ENCODE data around the gene DNAH8.

The DNAH8 gene

DNA sequence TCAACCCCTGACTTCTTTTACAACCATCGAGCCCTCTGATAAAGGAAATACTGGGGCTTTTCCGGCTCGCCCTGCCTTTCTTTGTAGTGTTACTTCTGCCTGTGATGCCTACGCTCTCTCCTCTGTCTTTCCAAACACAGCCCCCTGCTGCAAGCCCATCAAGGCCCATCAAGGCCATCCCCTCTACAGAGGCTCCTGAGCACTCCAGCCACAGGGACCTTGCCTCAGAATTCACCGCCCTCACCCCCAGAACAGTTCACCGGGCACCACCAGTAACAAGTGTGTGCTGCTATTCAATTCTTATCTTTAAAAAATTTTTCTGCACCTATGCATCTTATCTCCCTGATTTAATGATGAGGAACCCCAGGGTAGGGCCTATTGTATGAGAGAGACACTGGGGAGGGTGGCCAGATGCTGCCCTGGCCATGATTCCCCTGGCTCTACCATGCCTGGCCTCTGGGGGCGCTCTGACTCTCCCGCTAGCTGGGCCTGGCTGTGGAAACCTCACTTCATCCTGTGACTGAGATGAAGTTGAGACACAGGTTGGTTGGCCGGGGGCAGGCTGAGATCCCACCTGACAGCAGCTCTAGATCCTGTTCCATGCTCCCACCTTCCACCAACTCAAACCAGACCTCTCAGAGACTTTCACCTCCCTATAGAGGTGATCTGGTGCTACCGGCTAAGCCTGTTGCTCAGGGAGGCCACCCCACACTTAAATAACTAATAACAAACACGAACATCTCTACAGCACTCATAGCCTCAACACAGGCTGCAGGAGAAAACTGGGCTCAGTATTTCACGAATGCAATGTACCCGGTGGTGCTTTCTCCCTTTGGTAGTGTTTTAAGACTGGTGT is 314.3 kb downstream of the DNAH8 start:
- no peak for DNase-seq

DNA sequence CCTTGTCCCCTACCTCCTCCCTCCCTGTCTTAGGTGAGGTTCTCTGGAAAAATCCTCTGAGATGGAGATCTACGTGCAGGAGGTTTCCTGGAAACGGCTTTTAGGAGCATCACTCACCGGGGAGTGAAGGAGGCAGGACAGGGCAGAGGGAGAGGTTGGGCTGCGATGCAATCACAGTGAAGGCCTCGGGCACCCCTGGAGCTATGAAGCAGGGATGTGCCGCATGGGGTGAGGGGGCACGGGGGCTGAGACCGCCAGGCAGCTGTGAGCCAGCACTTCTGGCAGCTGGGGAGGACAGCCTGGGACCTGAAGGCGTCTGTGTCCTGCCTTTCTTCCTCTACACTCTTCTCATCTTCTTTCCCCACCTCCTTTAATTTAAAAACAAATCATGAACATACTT is 320.6 kb downstream of the DNAH8 start:
- DNase-seq, result no peak

- DNase-seq, result no peak
These were observed 322.0 kb downstream of the DNAH8 start for GRCh38 chr6:39037082-39037508.

GRCh38 chr6:39037707-39038106 is 322.6 kb downstream of the DNAH8 start:
- no peak for DNase-seq

DNA sequence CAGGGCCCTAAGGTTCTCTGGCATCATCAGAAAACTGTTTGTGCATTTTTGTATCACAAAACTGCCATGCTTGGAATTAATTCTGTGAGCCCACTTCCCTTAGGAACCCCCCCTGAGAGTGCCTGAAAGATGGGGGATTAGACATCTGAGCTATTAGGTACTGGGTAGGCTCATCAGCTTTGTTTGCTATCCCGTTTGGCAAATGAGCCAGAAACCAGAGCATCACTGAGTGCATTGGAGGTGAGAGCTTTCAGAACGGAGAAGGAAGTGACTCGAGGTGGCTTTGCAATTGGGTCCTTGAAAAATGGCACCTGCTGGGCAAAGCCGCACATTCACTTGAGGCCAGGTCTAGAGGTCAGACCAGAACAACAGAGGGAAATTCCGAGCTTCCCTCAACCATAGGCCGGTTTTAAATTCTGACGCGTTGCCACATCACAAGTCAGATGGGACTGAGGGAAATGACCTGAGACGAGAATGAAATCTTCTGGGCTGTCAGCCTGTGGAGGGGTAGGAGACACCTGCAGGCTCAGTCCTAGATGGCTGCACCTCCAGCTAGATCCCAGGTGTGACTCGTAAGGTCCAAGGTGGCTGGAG is 325.1 kb downstream of the DNAH8 start:
- no peak for DNase-seq

GRCh38 chr6:39041072-39041471 is 326.0 kb downstream of the DNAH8 start:
- DNase-seq, result no peak

DNA sequence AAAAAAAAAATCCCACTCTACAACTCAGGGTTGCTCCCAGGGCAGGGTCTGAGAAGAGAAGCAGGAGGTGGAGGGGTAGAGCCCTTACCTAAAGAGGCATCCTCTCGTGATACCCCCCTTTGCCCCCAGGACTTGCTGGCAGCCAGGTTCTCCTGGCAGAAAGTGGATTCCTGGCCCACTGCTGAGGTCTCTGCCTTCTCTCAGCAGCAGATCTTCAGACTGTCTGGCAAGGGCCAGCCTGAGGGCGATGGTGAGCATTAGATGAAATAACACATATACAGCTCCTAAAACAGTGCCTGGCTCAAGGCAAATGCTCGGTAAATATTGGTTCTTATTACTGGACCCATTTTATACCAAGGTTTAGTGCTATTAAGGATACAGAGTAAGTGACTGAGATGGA is 328.7 kb downstream of the DNAH8 start:
- DNase-seq, result no peak

GRCh38 chr6:39044181-39044580 is 329.1 kb downstream of the DNAH8 start:
- DNase-seq, result no peak

- no peak for DNase-seq
These were observed 332.6 kb downstream of the DNAH8 start for GRCh38 chr6:39047434-39048327.

DNA sequence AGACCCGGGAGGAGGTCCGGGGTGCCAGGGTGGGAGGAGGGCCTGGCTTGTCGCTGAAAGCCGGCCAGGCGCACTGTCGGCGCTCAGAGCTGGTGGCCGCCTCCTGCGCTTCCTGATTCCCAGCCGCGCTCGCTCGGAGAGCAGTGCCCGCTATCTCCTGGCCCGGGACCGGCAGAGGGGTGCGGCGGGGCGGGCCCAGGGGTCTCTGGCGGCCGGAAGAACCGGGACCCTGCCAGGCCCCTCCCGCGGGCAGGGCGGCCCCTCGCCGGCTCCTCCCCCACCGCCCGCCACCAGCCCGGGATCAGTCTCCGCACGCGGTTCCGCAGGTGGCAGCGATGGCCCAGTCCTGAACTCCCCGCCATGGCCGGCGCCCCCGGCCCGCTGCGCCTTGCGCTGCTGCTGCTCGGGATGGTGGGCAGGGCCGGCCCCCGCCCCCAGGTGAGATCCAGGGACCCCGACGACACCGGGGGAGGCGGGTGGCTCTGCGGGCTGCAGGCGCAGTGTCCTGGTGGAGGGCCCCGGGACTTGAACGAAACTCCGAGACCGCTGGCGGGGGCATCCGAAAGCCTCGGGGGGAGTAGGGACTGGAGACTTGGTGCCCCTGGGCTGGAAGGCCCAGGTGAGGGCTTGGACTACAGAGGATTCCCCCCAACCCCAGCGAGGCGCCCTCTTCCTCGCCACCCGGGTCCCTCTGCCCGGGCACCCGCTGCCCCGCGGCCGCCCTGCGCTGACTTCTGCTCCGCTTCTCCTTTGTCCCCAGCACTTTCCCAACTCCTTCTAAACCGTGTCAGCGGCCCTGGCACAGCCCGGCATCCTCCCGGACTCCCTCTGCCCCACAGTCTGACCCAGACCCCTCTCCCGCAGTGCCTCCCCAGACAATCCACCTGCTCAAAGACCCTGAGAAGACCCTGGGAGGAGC is 333.6 kb downstream of the DNAH8 start, which contains the start of gene GLP1R:
Gene GLP1R (plus strand): TSS at position 301 of the 919 bp plus-strand sequence. CDS start 60 bp downstream, at position 361.
- no peak for DNase-seq

- no peak for DNase-seq
These were observed 334.6 kb downstream of the DNAH8 start for GRCh38 chr6:39049575-39050283.

- no peak for DNase-seq
These were observed 335.5 kb downstream of the DNAH8 start for GRCh38 chr6:39050453-39051112.

GRCh38 chr6:39051399-39052122 is 336.4 kb downstream of the DNAH8 start:
- no peak for DNase-seq

DNA sequence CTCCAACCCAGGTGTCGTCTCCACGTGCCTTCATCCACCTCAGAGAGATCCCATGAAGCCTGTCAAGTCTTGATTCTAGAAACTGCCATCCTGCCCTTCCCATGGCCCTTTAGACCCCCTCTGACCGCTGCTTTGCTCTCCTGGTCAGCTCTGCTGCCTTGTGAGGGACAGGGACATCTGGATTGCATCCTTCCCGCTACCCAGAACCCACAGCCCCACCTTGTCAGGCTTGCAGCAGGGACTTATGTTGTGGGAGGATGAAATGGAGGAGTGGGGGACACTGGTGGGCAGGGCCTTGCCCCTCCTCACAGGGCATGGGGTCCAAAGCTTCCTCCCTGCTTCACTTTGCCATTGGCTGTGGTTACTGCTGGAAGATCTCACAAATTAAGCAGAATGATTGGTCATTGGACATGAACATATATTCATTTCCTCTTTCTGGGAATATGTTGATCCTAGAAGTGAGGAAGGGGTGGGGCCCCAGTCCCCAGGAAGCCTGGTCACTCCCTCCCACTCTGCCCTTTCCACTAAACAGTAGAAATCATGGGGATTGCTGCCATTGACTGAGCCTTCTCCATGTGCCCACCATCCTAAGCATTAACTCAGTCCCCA is 338.0 kb downstream of the DNAH8 start:
- DNase-seq, result no peak

DNA sequence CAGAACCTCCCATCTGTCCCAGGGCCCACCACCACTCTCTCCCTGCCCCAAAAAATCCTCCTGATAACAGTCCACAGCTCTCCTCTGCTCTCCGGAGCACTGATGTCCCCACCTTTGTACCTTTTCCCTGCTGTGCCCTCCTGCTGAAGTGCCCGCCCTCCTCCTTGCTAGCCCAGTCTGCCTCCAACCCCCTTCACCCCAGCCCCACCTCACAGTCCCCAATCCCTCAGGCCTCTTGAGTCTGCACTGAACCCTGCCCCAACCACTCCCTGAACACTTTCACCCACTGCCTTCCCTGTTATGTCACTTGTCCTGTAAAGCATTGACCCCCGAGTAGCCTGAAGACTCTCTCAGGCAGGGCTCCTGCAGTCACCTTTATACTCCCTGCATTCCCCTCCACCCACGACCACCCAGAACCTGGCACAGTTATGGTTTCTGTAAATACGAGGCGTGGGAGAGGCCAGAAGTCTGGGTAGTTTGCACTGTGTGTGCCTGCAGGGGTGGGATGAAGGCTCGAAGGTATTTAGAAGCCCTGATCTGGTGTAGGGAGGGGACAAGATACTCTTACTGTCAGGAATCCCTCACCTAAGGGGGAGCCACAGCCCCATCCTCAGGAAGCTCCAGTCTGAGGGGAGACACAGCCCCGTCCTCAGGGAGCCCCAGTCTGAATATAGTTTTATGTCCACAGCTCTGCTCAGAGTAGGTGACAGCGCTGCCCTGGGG is 338.9 kb downstream of the DNAH8 start:
- no peak for DNase-seq

DNA sequence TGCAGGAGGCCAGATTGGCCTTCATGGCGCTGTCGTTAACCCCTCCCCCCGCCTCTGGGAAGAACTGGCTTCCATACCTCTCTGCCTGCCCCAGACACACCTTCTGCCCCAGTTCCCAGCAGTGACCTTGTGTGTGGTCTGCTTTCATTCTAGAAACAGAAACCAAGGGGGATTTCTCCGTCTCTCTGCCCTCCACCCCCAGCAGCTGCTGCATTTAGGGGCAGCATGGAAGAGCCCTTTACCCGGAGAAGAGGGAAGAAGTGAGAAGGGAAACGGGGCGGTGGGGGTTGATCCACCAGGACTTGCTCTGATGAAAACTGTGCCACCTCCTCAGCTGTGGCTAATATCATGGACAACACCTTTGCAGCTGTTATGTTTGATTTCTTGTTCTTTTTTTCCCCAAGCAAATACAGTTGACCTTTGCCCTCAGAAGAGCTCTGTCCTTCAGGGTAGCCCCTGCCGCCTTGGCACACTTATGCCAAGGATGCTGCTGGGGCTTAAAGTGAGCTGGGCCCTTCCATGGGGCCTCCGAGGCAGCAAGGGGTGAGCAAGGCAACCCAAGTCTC is 339.5 kb downstream of the DNAH8 start:
- no peak for DNase-seq

DNA sequence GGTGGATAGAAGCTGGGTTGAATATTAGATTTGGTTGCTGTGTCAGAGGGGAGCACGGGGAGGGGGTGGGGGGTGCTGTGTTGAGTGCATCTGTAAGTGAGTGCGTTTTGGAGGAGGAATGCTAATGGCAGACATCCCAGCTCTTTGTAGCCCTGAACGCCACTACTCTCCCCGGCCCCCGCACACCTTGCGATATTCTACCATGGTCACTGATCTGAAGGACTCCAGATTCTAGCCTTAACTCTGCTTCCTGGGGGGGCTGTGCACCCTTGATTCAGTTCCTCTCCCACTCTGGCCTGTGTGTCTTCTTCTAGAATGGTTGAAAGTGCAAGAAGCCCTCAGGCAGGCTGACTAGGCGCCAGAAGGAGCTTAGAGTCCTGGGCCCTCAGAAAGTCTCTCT is 340.6 kb downstream of the DNAH8 start:
- no peak for DNase-seq

- no peak for DNase-seq
These were observed 341.1 kb downstream of the DNAH8 start for GRCh38 chr6:39056191-39056590.

- DNase-seq, result no peak
These were observed 341.6 kb downstream of the DNAH8 start for GRCh38 chr6:39056681-39057080.
